Measurements from ENCODE around the gene RSPO3.

DNA sequence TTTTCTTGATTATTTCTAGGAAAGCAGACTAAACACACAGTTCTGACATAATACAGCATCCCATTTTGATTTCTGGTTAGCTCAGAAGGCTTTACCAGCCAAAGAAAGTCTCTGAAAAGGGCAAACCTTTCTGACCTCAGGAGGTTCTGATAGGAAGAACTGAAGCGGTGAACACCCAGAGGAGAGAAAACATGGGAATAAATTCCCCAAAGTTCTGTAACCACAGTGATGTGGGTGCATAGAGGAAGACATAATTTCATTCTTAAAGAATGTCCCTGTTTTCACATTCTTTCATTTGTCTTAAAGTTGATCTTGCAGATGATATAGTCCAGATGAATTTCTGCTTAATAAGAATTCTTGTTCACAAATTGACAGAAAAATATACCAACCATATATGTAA, 60.3 kb downstream of the RSPO3 start:
- TF ChIP-seq, protein P1, sequence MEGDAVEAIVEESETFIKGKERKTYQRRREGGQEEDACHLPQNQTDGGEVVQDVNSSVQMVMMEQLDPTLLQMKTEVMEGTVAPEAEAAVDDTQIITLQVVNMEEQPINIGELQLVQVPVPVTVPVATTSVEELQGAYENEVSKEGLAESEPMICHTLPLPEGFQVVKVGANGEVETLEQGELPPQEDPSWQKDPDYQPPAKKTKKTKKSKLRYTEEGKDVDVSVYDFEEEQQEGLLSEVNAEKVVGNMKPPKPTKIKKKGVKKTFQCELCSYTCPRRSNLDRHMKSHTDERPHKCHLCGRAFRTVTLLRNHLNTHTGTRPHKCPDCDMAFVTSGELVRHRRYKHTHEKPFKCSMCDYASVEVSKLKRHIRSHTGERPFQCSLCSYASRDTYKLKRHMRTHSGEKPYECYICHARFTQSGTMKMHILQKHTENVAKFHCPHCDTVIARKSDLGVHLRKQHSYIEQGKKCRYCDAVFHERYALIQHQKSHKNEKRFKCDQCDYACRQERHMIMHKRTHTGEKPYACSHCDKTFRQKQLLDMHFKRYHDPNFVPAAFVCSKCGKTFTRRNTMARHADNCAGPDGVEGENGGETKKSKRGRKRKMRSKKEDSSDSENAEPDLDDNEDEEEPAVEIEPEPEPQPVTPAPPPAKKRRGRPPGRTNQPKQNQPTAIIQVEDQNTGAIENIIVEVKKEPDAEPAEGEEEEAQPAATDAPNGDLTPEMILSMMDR (IDR thresholded peaks at IDR 0.05), result no peak
- no peak for TF ChIP-seq POLR2A (IDR thresholded peaks at IDR 0.05)

Measured in Peyer's patch (tissue), 4 donors.